ENCODE measurements around the gene GDNF. TPM values are rescaled to one million over a fixed set of nuclear protein-coding genes. Genes with fewer than 3 reads are reported as not detected.
"Not testable (repeated sequence)": the region's sequence is repeated elsewhere in the genome, so short reads cannot be mapped to it uniquely, and the experiment has no call there.

Gene GDNF, protein sequence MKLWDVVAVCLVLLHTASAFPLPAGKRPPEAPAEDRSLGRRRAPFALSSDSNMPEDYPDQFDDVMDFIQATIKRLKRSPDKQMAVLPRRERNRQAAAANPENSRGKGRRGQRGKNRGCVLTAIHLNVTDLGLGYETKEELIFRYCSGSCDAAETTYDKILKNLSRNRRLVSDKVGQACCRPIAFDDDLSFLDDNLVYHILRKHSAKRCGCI
- total RNA-seq (2014; rRNA removed): 0.40 and 0.64 TPM in 2 replicates
- polyA plus RNA-seq (2012): 2.1 TPM

- peak; percentile 68 for DNase-seq (ENCODE audit: low read depth)
Measured at GRCh38 chr5:37839407-37840052, at the start of gene GDNF. Gene GDNF (minus strand): TSS chr5:37840041. CDS start chr5:37834796, 5,245 bp downstream.

- peak; percentile 55 for DNase-seq (ENCODE audit: low read depth)
Measured at GRCh38 chr5:37888476-37888875, 48.6 kb upstream of the GDNF start.

- DNase-seq (ENCODE audit: low read depth): peak; percentile 76
Measured at GRCh38 chr5:37886242-37886905, 46.5 kb upstream of the GDNF start.

DNA sequence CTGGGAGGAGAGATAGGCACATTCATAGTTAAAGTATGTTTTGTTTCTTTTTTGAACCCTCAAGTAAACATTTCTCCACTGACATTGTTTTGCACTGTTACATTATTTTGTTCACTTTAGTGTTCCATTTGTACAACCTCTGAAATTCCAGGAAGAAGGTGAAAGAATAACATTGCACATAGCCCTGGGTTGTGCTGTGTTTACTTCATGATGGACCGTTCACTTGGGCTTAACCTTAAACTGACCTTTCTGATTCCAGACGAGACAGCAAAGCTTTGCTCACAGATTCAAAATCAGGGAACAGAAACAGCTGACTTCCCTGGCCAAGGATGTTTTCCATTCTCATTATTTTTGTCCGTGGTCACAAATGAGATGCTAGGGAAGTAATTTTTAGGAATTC lies 42.8 kb upstream of the GDNF start:
- peak; percentile 72 for DNase-seq (ENCODE audit: low read depth)

- no peak for DNase-seq (ENCODE audit: low read depth)
Measured at GRCh38 chr5:37881359-37881758, 41.5 kb upstream of the GDNF start.

DNA sequence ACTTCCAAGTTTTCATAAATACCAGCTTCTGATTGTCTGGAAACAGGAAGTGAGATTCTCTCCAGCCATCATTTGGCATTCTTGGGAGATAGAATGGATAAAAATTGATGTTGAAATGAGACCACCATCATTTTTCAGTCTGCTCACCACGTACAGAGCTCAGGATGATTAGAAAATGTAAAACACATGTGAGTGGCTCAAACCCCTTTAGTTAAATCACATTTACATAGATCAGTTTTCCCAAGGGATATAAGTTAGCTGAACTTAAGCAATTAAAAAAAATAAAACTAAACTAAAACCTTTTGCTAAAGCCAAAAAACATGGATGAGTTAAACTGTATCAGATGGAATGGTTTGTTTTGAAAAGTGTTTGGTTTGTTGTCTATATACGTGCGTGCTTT lies 37.1 kb upstream of the GDNF start:
- DNase-seq (ENCODE audit: low read depth): no peak

DNA sequence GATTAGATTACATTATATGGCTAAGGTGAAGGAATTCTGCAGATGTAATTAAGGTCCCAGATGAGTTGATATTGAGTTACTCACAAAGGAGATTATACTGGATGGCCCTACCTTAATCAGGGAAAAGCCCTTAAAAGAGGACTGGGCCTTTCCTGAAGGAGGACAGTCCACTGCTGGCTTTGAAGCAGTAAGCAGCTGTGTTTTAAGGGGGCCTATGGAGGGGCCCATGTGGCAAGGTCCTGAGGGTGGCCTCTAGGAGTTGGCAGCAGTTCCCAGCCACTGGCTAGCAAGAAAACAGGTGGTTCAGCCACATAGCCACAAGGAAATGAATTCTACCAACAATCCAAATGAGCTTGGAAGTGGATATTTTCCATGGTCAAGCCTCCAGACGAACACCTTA lies 36.4 kb upstream of the GDNF start:
- no peak for DNase-seq (ENCODE audit: low read depth)

DNA sequence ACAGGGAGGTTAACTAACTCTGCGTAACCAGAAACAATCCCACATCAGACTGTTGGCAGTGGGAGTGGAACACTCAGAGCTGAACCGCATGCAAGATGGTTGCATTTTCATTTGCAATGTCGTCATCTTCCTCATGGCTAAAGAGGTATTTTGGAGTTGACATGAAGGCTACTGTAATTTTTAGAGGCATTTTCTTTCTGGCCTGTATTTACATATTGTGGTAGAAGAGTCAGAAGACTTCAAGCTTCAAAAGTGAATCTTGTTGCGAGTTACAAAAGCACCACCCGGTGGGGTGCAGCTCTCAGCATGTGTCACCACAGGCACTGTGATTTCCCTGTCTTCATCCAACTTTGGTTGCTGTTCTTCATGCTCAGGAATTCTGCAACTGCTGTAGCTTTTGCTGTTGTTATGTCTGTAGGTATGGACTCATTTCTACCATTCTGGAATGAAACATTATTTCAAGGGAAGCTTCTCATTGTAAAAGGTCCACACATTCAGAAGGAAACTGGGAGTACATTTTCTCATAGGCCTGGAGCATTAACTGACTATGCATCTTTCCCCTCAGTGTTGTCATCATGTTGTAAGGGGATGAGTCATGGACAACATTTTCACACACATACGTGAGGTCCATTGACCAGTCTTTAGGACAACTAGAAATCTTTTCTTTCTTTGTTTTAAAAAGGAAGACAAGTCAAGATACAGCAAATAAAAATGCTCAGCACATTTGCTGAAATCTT lies 35.4 kb upstream of the GDNF start:
- peak; percentile 70 for DNase-seq (ENCODE audit: low read depth)

DNA sequence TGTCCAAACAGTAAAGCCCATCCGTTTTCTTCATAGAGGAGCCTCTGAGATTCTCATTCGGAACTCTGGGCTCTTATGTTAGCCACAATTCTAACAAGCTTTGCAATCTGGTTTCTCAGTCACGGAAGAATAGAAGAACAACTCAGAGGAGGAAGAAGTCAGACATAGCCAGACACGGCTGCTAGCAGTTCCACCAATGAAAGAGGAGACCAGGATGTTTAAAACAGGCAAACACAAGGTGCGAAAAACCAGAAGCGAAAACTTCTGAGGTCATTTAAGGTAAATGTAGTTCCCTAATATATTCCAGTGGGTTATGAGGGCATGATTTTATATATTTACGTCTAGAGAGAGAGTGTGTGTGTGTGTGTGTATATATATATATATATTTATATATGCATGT lies 34.1 kb upstream of the GDNF start:
- DNase-seq (ENCODE audit: low read depth): no peak

- peak; percentile 79 for DNase-seq (ENCODE audit: low read depth)
Measured at GRCh38 chr5:37871023-37871815, 31.4 kb upstream of the GDNF start.

DNA sequence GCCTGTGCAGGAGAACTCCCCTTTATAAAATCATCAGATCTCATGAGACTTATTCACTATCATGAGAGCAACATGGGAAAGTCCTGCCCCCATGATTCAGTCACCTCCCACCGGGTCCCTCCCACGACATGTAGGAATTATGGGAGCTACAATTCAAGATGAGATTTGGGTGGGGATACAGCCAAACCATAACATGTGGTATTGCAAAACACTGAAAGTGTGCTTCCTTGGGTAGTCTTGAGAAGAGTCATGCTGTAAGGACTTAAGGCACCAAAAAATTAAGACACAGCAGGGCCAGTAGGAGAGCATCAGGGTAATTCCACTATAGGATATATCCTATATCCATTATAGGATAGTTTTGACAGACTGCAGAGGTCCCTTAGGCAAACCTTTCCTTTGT lies 29.4 kb upstream of the GDNF start:
- DNase-seq (ENCODE audit: low read depth): no peak

DNA sequence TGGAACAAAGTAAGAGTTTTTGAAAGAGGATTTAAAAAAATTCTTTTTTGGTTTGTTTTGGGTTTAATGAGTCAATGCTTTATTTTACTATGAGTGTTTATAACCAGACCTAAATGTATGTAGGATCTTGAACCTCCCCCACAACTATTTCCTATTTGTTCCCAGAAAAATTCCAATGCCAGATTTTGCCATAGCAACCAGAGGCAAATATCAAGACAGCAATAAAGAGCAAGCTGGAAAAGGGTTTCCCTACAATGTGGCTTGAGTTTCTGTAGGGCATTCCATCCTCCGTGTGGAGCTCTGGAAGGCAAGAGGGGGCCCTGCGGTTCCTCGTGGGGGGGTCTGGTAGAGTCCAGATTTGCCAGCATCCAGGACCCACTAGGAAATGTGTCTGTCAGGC lies 27.8 kb upstream of the GDNF start:
- DNase-seq (ENCODE audit: low read depth): no peak

DNA sequence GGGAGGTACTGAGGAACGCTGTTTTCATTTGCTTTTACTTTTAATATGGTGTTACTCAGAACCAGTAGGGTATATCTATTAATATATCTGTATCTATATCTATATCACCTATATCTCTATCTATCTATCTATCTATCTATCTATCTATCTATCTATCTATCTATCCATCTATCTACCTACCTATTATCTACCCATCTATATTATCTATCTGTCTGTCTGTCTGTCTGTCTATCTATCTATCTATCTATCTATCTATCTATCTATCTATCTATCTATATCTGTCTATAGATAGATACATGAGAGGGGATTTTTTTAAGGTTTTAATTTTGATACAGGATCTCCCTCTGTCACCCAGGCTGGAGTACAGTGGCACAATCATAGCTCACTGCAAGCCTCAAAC lies 23.1 kb upstream of the GDNF start:
- not testable (repeated sequence) for DNase-seq (ENCODE audit: low read depth)

- DNase-seq (ENCODE audit: low read depth): no peak
Measured at GRCh38 chr5:37860206-37860605, 20.4 kb upstream of the GDNF start.

DNA sequence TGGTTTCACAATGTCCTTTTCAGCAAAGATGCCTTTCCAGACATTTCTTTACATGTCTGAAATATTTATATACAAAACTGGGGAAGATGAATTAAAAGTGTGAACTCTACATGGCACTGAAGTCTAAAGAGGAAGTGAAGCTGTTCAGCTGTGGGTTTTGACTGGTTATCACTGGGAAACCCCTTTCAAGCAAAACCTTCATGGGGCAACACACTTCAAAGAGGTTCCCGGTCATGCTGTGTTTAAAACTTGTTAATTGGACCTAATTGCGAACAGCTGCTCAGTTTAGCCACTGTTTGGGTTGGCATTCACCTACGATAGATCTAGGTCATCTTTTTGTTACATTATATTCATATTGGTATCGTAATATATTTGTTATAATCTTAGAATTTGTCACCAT lies 20.0 kb upstream of the GDNF start:
- DNase-seq (ENCODE audit: low read depth): no peak

DNA sequence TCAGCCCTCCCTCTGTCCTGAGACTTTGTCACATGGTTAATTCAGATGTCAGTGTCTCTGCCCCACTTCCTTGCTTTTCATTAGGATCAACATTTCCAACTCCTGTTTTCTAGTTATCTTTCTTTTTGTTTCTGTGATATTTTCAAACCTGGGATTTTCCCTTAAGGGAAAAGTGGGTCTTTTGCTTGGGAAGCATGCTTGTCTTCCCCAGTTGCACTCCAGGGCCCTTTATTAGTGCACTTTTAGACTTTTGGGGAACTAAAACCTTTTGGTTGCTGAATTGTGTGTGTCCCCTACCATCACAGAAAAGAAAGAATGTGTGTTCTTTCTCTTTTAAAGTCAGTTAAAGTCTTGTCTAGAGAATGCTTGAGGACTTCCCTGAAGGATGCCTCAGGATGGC lies 18.4 kb upstream of the GDNF start:
- no peak for DNase-seq (ENCODE audit: low read depth)

GRCh38 chr5:37857696-37858095 lies 17.9 kb upstream of the GDNF start:
- DNase-seq (ENCODE audit: low read depth): no peak

DNA sequence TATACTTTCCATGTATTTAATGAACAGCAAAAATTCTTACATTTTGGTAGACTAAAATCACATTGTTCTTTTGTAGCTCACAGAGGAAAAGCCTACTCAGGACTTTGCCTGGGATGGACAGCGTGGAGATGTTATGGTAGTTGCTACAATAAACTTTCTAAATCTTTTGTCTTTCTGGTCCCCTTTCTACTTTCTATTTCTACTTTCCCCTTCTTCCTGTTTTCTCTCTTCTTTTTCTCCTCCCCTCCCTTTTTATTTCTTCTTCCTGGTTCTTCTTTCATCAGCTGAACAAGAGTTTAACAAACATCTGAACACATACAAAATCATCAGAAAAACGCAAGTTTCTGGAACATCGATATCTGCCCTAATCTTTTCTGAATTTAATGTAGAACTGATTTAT lies 15.6 kb upstream of the GDNF start:
- no peak for DNase-seq (ENCODE audit: low read depth)

DNA sequence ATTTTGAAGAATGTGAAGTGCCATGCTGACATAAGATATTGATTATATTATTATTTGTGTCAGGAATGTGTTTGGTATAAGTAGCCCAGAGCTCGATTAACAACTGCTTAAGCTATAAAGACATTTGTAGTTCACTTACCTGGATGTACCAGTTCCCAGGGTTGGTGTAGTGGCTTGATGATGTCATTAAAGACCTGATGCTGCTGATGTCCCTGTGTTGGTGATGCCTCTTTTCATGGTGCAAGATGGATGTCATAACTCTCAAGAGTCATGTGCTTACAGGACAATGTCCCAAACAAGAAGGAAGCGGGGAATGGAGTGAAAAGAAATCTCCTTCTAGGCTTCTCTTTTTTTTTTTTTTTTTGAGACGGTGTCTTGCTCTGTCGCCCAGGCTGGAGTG lies 11.5 kb upstream of the GDNF start:
- no peak for DNase-seq (ENCODE audit: low read depth)

DNA sequence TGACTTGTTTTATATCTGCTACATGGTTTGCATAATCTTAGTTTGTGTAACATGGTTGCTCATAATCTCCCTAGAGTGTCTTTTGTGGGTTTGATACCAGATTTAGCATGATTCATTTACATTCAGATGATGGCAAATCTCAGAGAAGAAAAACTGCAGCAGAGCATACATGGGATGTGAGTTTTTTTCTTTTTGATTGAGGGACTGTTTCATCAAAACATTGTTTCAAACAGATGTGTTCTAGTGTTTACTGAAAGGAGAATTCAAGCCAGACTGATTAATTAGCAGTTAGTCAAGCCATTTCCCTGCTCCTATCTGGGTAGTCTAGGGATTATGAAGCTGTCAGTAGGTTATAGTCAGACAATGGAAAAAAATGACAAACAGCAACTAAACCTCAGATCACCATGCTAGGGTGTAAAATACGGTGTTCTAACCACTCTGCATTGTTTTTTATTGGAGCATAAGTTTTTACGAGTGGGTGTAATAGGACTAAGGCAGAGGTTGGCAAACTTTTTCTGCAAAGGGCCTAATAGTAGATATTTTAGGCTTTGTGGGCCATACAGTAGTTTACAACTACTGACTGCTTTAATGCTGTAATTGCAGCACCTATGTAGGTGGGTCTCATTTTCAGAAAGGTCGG lies 10.5 kb upstream of the GDNF start:
- peak; percentile 88 for DNase-seq (ENCODE audit: low read depth)

DNA sequence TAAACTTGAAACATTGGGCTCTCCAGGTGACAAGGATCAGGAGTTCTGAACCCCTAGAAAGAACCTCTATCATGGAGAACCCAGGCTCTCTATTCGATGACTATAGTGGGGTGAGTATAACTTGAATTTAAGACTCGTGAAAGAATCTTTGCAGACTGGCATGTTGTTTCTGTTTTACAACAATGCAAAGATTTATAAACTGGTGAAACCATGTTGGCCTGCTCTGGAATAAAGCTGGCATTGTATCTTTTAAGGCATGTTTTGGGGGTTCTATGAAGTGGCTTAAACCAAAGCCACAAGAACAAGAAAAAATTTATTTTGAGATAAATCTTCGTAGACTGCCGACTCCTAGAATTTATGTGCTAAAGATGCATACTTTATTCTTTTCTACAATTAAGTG lies 9.8 kb upstream of the GDNF start:
- DNase-seq (ENCODE audit: low read depth): no peak

All from LHCN-M2 (cell line).